Measurements from ENCODE around the gene TTC1.

- TF ChIP-seq ZNF274 (IDR thresholded peaks at IDR 0.05; ENCODE audit: low read depth, low read length): no peak
- TF ChIP-seq SUZ12 (IDR thresholded peaks at IDR 0.05; ENCODE audit: extremely low read depth, insufficient read depth, insufficient read length): no peak
These were observed 15.7 kb upstream of the TTC1 start for GRCh38 chr5:159993194-159993593.

Data from NT2/D1 (cell line).